Myocyte (in vitro differentiated cells): Measurements from ENCODE around the gene KRTAP5-2. TPM values are rescaled to one million over a fixed set of nuclear protein-coding genes. Genes with fewer than 3 reads are reported as not detected.

Experiments
- DNase-seq: peaks from one replicate; pipeline ENCODE4 v3.0.0-alpha.2; 2012; ENCODE audit warnings: low read depth
- total RNA-seq: library from RNA; depleted of rRNA; stranded (reverse); fragments of >200 nt; gene quantifications from 2 replicates; pipeline ENCODE4 v1.2.3, GENCODE V29; 2014

The KRTAP5-2 gene
- total RNA-seq, 1 donor from 2014 or later, result not detected

GRCh38 chr11:1557051-1557884 lies 40.8 kb downstream of the KRTAP5-2 start:
- no peak for DNase-seq

- DNase-seq, result no peak
These were observed 41.7 kb downstream of the KRTAP5-2 start for GRCh38 chr11:1556278-1556902.

GRCh38 chr11:1555713-1556153 lies 42.4 kb downstream of the KRTAP5-2 start:
- no peak for DNase-seq

- no peak for DNase-seq
These were observed 42.9 kb downstream of the KRTAP5-2 start for GRCh38 chr11:1554981-1555712.

- DNase-seq, result no peak
These were observed 44.1 kb downstream of the KRTAP5-2 start for GRCh38 chr11:1553808-1554594.

GRCh38 chr11:1549338-1550330 lies 48.5 kb downstream of the KRTAP5-2 start:
- no peak for DNase-seq

GRCh38 chr11:1548221-1549070 lies 49.6 kb downstream of the KRTAP5-2 start:
- peak; percentile 78 for DNase-seq

- DNase-seq, result peak; percentile 64
These were observed 50.5 kb downstream of the KRTAP5-2 start for GRCh38 chr11:1547467-1548098.

Other genes starting within 250 kb of the KRTAP5-2 start
- 0.21 and 0.70 TPM in 2 replicates for gene BRSK2, start 208.4 kb downstream of the KRTAP5-2 start, total RNA-seq
- 15.0 and 16.7 TPM in 2 replicates for gene MOB2, start 111.5 kb downstream of the KRTAP5-2 start, total RNA-seq
- gene DUSP8, start 26.0 kb downstream of the KRTAP5-2 start, total RNA-seq, result 0.29 and 1.2 TPM in 2 replicates
- not detected in 2 replicates for gene KRTAP5-1, start 13.0 kb downstream of the KRTAP5-2 start, total RNA-seq
- gene KRTAP5-3, start 10.2 kb upstream of the KRTAP5-2 start, total RNA-seq, result not detected in 2 replicates
- gene KRTAP5-4, start 23.8 kb upstream of the KRTAP5-2 start, total RNA-seq, result not detected in 2 replicates
- not detected in 2 replicates for gene KRTAP5-5, start 31.5 kb upstream of the KRTAP5-2 start, total RNA-seq
- not detected in 2 replicates for gene KRTAP5-6, start 98.9 kb upstream of the KRTAP5-2 start, total RNA-seq
- 3.9 and 8.2 TPM in 2 replicates for gene IFITM10, start 152.3 kb upstream of the KRTAP5-2 start, total RNA-seq
- gene CTSD, start 165.6 kb upstream of the KRTAP5-2 start, total RNA-seq, result 557 and 650 TPM in 2 replicates
- gene SYT8, start 236.7 kb upstream of the KRTAP5-2 start, total RNA-seq, result 0.59 and 2.8 TPM in 2 replicates
- gene TNNI2, start 240.7 kb upstream of the KRTAP5-2 start, total RNA-seq, result 429 and 432 TPM in 2 replicates